ENCODE measurements around the gene SNX24.
"Not testable (repeated sequence)": the region's sequence is repeated elsewhere in the genome, so short reads cannot be mapped to it uniquely, and the experiment has no call there.

SNX24 gene

GRCh38 chr5:122846051-122846550, 688 bp downstream of the SNX24 start:
- peak overlapping the region; percentile 77 for H3K4me3 ChIP-seq (ENCODE audit: low read depth, low read length)
- peak; percentile 73 for DNase-seq (ENCODE audit: low read depth)
- no peak for TF ChIP-seq CTCF (conservative IDR thresholded peaks at IDR 0.05; ENCODE audit: low read depth, low read length)

GRCh38 chr5:122847687-122848081, 2.3 kb downstream of the SNX24 start:
- H3K4me3 ChIP-seq (ENCODE audit: low read depth, low read length): no peak overlapping the region
- no peak for DNase-seq (ENCODE audit: low read depth)
- TF ChIP-seq CTCF (conservative IDR thresholded peaks at IDR 0.05; ENCODE audit: low read depth, low read length): no peak

- peak; percentile 70 for DNase-seq (ENCODE audit: low read depth)
- TF ChIP-seq CTCF (conservative IDR thresholded peaks at IDR 0.05; ENCODE audit: low read depth, low read length): no peak
- no peak overlapping the region for H3K4me3 ChIP-seq (ENCODE audit: low read depth, low read length)
Observed at GRCh38 chr5:122849771-122850170, 4.4 kb downstream of the SNX24 start.

- H3K4me3 ChIP-seq (ENCODE audit: low read depth, low read length); DNase-seq (ENCODE audit: low read depth): not testable (repeated sequence)
Observed at GRCh38 chr5:122857538-122857937, 12.1 kb downstream of the SNX24 start.

- H3K4me3 ChIP-seq (ENCODE audit: low read depth, low read length): no peak overlapping the region
Observed at GRCh38 chr5:122858451-122858850, 13.0 kb downstream of the SNX24 start.

GRCh38 chr5:122863240-122863639, 17.8 kb downstream of the SNX24 start:
- TF ChIP-seq CTCF (conservative IDR thresholded peaks at IDR 0.05; ENCODE audit: low read depth, low read length): no peak
- DNase-seq (ENCODE audit: low read depth): no peak
- H3K4me3 ChIP-seq (ENCODE audit: low read depth, low read length): no peak overlapping the region

More at GRCh38 chr5:122858451-122858850, 13.0 kb downstream of the SNX24 start:
- peak; percentile 23 for DNase-seq (ENCODE audit: low read depth)
- no peak for TF ChIP-seq CTCF (conservative IDR thresholded peaks at IDR 0.05; ENCODE audit: low read depth, low read length)

GRCh38 chr5:122863721-122864120, 18.3 kb downstream of the SNX24 start:
- no peak for TF ChIP-seq CTCF (conservative IDR thresholded peaks at IDR 0.05; ENCODE audit: low read depth, low read length)
- no peak for DNase-seq (ENCODE audit: low read depth)
- no peak overlapping the region for H3K4me3 ChIP-seq (ENCODE audit: low read depth, low read length)

Measured in choroid plexus epithelial cell (primary cell).